GM13976 (cell line): ENCODE measurements around the gene CDKN3.
"Not testable (repeated sequence)": the region's sequence is repeated elsewhere in the genome, so short reads cannot be mapped to it uniquely, and the experiment has no call there.

Source experiments
- DNase-seq: peaks from one replicate; pipeline ENCODE4 v3.0.0; 2012; ENCODE audit warnings: low spot score
- in situ Hi-C: fragments of 300-500 bp; cut with MboI; formaldehyde crosslinking; loops from one replicate; pipeline ENCODE4 v1.12.0; 2022; ENCODE audit warnings: low sequenced_read_pairs, mixed read lengths, inconsistent platforms; ENCODE audit not compliant: unreplicated experiment
- TF ChIP-seq, protein P1 (sequence below): IDR thresholded peaks from 2 replicates; pipeline ENCODE4 v1.5.1; 2012; ENCODE audit warnings: borderline replicate concordance, mild to moderate bottlenecking; ENCODE audit not compliant: insufficient read depth; ENCODE audit errors: extremely low read depth, missing control alignments, control extremely low read depth

The CDKN3 gene

DNA sequence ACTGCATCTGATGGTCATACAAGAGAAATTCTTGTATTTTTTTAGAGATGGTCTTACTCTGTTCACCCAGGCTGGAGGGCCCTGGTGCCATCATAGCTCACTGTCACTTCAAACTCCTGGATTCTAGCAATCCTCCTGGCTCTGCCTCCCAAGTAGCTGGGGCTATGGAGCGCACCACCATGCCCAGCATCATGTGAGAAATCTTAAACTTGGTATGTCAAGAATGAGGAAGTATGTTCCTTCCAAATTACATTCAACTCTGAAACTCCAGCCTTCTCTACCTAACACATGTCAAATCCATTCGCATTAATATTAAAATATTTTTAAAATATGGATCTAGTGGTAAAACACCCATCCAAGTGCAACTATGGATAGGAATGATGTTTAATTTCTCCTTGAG is 27.5 kb upstream of the CDKN3 start:
- TF ChIP-seq, protein P1, sequence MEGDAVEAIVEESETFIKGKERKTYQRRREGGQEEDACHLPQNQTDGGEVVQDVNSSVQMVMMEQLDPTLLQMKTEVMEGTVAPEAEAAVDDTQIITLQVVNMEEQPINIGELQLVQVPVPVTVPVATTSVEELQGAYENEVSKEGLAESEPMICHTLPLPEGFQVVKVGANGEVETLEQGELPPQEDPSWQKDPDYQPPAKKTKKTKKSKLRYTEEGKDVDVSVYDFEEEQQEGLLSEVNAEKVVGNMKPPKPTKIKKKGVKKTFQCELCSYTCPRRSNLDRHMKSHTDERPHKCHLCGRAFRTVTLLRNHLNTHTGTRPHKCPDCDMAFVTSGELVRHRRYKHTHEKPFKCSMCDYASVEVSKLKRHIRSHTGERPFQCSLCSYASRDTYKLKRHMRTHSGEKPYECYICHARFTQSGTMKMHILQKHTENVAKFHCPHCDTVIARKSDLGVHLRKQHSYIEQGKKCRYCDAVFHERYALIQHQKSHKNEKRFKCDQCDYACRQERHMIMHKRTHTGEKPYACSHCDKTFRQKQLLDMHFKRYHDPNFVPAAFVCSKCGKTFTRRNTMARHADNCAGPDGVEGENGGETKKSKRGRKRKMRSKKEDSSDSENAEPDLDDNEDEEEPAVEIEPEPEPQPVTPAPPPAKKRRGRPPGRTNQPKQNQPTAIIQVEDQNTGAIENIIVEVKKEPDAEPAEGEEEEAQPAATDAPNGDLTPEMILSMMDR = no peak
- in situ Hi-C loops = no loop called here
- DNase-seq = no peak

DNA sequence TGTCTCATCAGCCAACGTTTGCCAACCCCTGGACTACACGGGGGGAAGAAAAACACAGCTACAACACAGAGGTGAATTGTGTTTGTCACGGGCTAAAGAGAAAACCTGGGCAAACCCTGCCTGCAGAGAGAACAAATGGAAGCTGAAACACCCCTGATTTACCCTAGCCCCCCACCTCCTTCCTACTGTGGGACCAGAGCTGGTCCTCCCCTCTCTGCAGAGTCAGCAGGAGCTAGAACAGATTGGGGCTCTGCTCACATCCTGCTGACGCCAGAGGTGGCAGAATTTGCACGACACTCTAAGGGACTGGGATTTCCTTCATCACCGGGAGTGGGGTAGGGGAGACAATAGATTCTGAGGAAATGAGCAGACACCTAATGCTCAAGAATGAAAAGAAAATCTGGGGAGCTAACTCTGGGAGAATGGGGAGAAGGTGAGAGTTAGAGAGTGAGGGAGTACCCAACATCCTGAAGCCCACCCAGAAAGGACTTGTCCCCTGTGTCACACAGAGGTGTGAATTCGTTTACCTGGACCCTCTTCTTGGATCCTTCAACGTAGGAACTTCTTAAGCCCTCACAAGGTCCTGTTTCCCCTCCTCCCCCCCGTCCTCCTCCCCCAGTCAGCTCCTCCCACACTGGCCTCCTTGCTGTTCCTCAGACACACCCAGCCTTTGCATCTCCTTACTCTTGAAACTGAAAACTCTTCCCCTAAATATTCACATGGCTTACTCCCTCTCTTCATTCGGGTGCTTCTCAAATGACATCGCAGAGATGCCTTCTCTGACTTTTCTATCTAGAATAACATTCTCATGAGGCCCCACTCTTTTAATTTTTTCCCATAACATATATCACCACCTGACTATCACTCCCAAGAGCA is 26.2 kb upstream of the CDKN3 start:
- in situ Hi-C loops = no loop called here
- TF ChIP-seq, protein P1 = no peak
- DNase-seq = no peak

DNA sequence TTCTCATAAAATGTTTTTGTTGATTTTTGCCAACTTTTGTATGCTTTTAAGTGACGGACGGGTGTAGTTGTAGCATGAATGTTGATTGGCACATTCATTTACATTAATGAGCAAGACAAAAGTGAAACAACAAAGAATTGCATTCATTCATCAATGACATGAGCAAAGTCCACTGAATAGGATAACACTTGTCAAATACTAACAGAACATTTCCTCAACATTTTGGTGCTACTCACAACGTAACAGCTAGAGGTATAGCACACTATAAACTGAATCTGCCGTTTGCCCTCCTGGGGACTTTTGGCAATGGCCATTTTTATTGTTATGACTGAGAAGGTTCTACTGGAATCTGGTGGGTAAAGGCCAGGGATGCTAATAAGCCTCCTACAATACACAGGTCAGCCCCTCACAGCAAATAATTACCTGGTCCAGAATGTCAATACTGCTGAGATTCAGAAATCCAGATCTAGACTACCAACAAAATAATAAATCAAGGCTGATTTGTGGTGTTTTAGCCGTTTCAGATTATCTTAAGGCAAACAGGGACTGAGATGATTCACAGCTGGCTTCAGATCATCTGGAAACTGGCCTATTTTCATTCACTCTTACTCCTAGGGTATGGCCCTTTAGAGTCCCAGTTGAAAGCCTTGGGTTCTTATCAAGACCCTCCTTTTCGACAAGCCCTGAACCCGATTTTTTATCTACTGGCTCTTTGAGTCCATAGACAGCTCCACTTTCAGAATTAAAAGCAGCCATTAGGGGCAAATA is 22.5 kb upstream of the CDKN3 start:
- TF ChIP-seq, protein P1 = no peak
- no peak for DNase-seq
- in situ Hi-C loops = no loop called here

DNA sequence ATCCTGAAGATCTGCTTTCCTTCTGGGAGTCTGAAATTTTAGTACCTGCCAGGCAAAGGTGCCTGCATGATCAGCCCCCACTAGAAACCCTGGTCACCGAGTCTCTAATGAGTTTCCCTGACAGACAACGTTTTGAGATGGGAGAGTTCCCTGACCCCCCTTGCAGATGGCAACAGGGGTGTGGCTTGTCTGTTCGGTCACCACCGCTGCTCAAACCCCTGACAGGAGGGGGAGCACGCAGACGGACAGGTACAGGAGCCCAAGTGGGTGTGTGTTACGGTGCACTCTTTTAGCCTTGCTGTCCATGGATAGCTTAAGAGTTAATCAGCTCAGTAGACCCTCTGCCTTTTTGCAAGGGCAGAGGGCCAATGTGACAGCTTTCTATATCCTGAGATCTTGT is 19.3 kb upstream of the CDKN3 start:
- in situ Hi-C loops = no loop called here
- TF ChIP-seq, protein P1 = no peak
- no peak for DNase-seq

DNA sequence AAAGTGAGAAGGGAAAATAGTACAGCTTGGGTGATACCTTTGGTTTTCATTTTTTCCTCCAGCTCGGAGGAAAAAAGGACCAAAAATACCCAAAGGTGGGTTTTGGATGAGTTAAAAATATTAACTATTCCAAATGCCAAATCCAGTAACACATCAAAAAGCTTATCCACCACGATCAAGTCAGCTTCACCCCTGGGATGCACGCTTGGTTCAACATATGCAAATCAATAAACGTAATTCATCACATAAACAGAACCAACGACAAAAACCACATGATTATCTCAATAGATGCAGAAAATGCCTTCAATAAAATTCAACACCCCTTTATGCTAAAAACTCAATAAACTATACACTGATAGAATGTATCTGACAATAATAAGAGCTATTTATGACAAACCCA is 17.9 kb upstream of the CDKN3 start:
- DNase-seq, in situ Hi-C loops: not testable (repeated sequence)

DNA sequence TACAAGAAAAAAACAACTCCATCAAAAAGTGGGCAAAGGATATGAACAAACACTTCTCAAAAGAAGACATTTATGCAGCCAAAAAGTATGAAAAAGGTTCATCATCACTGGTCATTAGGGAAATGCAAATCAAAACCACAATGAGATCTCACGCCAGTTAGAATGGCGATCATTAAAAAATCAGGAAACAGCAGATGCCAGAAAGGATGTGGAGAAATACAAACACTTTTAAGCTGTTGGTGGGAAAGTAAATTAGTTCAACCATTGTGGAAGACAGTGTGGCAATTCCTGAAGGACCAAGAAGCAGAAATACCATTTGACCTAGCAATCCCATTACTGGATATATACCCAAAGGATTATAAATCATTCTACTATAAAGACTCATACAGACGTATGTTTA is 16.2 kb upstream of the CDKN3 start:
- DNase-seq, in situ Hi-C loops: not testable (repeated sequence)

DNA sequence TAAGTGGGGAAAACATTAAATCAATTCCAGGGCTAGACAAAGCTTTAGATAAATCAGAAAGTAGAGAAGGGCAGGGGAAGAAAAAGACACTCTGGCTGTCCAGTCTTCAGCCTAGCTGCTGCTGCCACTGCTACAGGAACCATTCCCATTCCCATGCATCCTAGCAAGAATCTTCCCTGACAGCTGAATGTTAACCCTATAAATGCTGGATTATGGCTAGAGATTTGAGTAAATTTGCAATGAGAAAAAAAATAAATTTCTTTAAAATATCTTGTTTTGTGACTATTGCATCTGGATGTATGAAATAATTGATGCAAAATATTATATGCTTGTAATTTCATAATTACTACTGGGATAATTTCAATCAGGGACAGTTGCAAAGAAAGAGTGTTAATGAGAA is 15.0 kb upstream of the CDKN3 start:
- TF ChIP-seq, protein P1 = no peak
- in situ Hi-C loops = no loop called here
- DNase-seq = no peak
